GM23338 (cell line): ENCODE measurements around the gene GAA. TPM values are rescaled to one million over a fixed set of nuclear protein-coding genes. Genes with fewer than 3 reads are reported as not detected.

ENCODE experiments used
- CREB1 ChIP-seq: fragments of 250-450 bp; sonication (Bioruptor Pico); IDR thresholded peaks from 2 replicates; pipeline ENCODE4 v1.5.0; 2020; ENCODE audit warnings: low read depth, mild to moderate bottlenecking, moderate library complexity
- EZH2 ChIP-seq: fragments of 200-600 bp; sonication (generic); IDR thresholded peaks from one replicate; pipeline ENCODE4 v1.8.0; 2017; ENCODE audit warnings: antibody characterized with exemption, mild to moderate bottlenecking, low read depth; ENCODE audit not compliant: unreplicated experiment
- EZH2phosphoT487 ChIP-seq: fragments of 200-600 bp; sonication (generic); IDR thresholded peaks from one replicate; pipeline ENCODE4 v1.8.1; 2018; ENCODE audit warnings: antibody characterized with exemption; ENCODE audit not compliant: unreplicated experiment
- JUNB ChIP-seq: IDR thresholded peaks from one replicate; pipeline ENCODE4 v1.6.1; 2016; ENCODE audit warnings: antibody characterized with exemption; ENCODE audit not compliant: unreplicated experiment
- NANOG ChIP-seq: IDR thresholded peaks from 2 replicates; pipeline ENCODE4 v1.6.1; 2016; ENCODE audit warnings: antibody characterized with exemption, borderline replicate concordance
- POLR2AphosphoS5 ChIP-seq: IDR thresholded peaks from 2 replicates; pipeline ENCODE4 v1.6.1; 2016; ENCODE audit warnings: antibody characterized with exemption, low read depth
- ZNF114 ChIP-seq: fragments of 250-450 bp; sonication (Bioruptor Pico); IDR thresholded peaks from 2 replicates; pipeline ENCODE4 v1.5.0; 2020; ENCODE audit warnings: mild to moderate bottlenecking, moderate library complexity
- ZNF331 ChIP-seq: fragments of 250-450 bp; sonication (Bioruptor Pico); IDR thresholded peaks from 2 replicates; pipeline ENCODE4 v1.5.0; 2020; ENCODE audit warnings: low read depth, mild to moderate bottlenecking, moderate library complexity
- ZNF462 ChIP-seq: fragments of 250-450 bp; sonication (Bioruptor Pico); IDR thresholded peaks from 2 replicates; pipeline ENCODE4 v1.5.0; 2020; ENCODE audit warnings: mild to moderate bottlenecking, moderate library complexity
- polyA plus RNA-seq: library from polyadenylated mRNA; unstranded; fragments of >200 nt; fragmentation: Nextera tagmentation; extraction: Ambion mirVana; gene quantifications from 2 replicates; pipeline ENCODE4 v1.2.1, GENCODE V29; 2016
- total RNA-seq: library from RNA; depleted of rRNA; stranded (reverse); fragments of >200 nt; shearing (Covaris generic); gene quantifications from 2 replicates; pipeline ENCODE4 v1.2.3, GENCODE V29; 2014
- TF ChIP-seq, protein P1 (sequence below): IDR thresholded peaks from one replicate; pipeline ENCODE4 v1.6.1; 2018; ENCODE audit warnings: antibody characterized with exemption; ENCODE audit not compliant: unreplicated experiment
- TF ChIP-seq, protein P2 (sequence below), 2 experiments: fragments of 200-600 bp in 1 of 2; sonication (generic) in 1 of 2; conservative IDR thresholded peaks; 2 replicates each; pipeline versions ENCODE4 v1.5.1 to v1.6.1; 2016 to 2017; ENCODE audit warnings: antibody characterized with exemption in 2 of 2, low read depth in 2 of 2, mild to moderate bottlenecking in 2 of 2, moderate library complexity in 1 of 2

Gene GAA
- total and polyA plus RNA-seq, 2 experiments from 2014 or later = 72.5 to 98.1 TPM

DNA sequence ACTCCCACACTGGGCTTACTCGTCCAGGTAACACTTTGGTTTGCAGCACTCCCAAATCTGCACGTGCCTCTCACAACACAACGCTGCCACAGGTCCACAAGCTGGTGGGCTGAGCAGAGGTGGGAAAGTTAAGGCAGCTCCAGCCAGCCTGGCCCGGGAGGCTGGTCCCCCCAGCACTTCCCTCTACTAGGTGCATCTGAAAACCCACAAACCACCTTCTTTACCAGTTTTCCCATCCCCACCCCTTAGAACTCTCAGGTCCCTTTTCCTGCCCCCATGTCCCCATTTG is 1.4 kb upstream of the GAA start (continued):
- TF ChIP-seq ZNF462 (CRISPR knock-in tag) = no peak
- no peak for TF ChIP-seq ZNF114 (CRISPR knock-in tag)
- TF ChIP-seq NANOG = no peak
- no peak for TF ChIP-seq CREB1
- TF ChIP-seq, protein P1, sequence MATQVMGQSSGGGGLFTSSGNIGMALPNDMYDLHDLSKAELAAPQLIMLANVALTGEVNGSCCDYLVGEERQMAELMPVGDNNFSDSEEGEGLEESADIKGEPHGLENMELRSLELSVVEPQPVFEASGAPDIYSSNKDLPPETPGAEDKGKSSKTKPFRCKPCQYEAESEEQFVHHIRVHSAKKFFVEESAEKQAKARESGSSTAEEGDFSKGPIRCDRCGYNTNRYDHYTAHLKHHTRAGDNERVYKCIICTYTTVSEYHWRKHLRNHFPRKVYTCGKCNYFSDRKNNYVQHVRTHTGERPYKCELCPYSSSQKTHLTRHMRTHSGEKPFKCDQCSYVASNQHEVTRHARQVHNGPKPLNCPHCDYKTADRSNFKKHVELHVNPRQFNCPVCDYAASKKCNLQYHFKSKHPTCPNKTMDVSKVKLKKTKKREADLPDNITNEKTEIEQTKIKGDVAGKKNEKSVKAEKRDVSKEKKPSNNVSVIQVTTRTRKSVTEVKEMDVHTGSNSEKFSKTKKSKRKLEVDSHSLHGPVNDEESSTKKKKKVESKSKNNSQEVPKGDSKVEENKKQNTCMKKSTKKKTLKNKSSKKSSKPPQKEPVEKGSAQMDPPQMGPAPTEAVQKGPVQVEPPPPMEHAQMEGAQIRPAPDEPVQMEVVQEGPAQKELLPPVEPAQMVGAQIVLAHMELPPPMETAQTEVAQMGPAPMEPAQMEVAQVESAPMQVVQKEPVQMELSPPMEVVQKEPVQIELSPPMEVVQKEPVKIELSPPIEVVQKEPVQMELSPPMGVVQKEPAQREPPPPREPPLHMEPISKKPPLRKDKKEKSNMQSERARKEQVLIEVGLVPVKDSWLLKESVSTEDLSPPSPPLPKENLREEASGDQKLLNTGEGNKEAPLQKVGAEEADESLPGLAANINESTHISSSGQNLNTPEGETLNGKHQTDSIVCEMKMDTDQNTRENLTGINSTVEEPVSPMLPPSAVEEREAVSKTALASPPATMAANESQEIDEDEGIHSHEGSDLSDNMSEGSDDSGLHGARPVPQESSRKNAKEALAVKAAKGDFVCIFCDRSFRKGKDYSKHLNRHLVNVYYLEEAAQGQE = no peak
- TF ChIP-seq, protein P2, sequence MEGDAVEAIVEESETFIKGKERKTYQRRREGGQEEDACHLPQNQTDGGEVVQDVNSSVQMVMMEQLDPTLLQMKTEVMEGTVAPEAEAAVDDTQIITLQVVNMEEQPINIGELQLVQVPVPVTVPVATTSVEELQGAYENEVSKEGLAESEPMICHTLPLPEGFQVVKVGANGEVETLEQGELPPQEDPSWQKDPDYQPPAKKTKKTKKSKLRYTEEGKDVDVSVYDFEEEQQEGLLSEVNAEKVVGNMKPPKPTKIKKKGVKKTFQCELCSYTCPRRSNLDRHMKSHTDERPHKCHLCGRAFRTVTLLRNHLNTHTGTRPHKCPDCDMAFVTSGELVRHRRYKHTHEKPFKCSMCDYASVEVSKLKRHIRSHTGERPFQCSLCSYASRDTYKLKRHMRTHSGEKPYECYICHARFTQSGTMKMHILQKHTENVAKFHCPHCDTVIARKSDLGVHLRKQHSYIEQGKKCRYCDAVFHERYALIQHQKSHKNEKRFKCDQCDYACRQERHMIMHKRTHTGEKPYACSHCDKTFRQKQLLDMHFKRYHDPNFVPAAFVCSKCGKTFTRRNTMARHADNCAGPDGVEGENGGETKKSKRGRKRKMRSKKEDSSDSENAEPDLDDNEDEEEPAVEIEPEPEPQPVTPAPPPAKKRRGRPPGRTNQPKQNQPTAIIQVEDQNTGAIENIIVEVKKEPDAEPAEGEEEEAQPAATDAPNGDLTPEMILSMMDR (conservative IDR thresholded peaks at IDR 0.05; ENCODE audit: low read depth in 2 of 2) = no peak
- no peak for TF ChIP-seq EZH2phosphoT487
- TF ChIP-seq JUNB = no peak
- TF ChIP-seq EZH2 = no peak
- TF ChIP-seq ZNF331 (CRISPR knock-in tag) = no peak
- no peak for TF ChIP-seq POLR2AphosphoS5
